Caco-2 (cell line): ENCODE results near the gene DPF1. TPM values are rescaled to one million over a fixed set of nuclear protein-coding genes. Genes with fewer than 3 reads are reported as not detected.

Source experiments
- BruUV-seq: library from RNA; stranded (reverse); fragments of 400-500 nt; replicated peaks from 2 replicates; lab custom pipeline; 2021; lab: Mats Ljungman, UMichigan
- CTCF ChIA-PET: fragments of 300-600 bp; sonication (Branson Sonifier 250); formaldehyde crosslinking; loops from one replicate; lab custom pipeline; 2022; ENCODE audit warnings: antibody characterized with exemption; lab: Charles Lee
- POLR2A ChIA-PET: fragments of 300-600 bp; sonication (Branson Sonifier 250); formaldehyde crosslinking; loops from one replicate; lab custom pipeline; 2022; ENCODE audit warnings: antibody characterized with exemption; lab: Charles Lee
- DNase-seq, 2 experiments: peaks; one replicate each; pipeline versions ENCODE4 v3.0.0 to v3.0.0-alpha.2; 2020 to 2022
- H3K27me3 ChIP-seq: replicated peaks from 2 replicates; pipeline ENCODE4 v1.6.0; 2011; ENCODE audit warnings: low read length; ENCODE audit not compliant: control insufficient read depth, insufficient read depth
- H3K36me3 ChIP-seq: 2 replicates; pipeline ENCODE4 v1.5.1; 2011; ENCODE audit warnings: low read length; ENCODE audit not compliant: control insufficient read depth, insufficient read depth
- H3K4me1 ChIP-seq: fragments of 250-450 bp; sonication (Bioruptor Pico); 2 replicates; pipeline ENCODE4 v1.5.1; 2020; ENCODE audit warnings: mild to moderate bottlenecking
- H3K4me3 ChIP-seq: 2 replicates; pipeline ENCODE4 v1.5.1; 2011; ENCODE audit warnings: low read depth, mild to moderate bottlenecking, control low read depth, low read length
- H3K9me3 ChIP-seq: fragments of 250-450 bp; sonication (Bioruptor Pico); 2 replicates; pipeline ENCODE4 v1.5.1; 2020; ENCODE audit warnings: mild to moderate bottlenecking, moderate library complexity
- H3K27ac Mint-ChIP-seq: one replicate; pipeline ENCODE4 v1.8.0; 2022; ENCODE audit warnings: mixed read lengths; ENCODE audit not compliant: unreplicated experiment
- H3K27me3 Mint-ChIP-seq: one replicate; pipeline ENCODE4 v1.8.0; 2022; ENCODE audit warnings: mixed read lengths; ENCODE audit not compliant: insufficient read depth, unreplicated experiment
- H3K36me3 Mint-ChIP-seq: one replicate; pipeline ENCODE4 v1.8.0; 2022; ENCODE audit warnings: mild to moderate bottlenecking, mixed read lengths; ENCODE audit not compliant: insufficient read depth, unreplicated experiment
- H3K4me1 Mint-ChIP-seq: one replicate; pipeline ENCODE4 v1.8.0; 2022; ENCODE audit warnings: low read depth, mixed read lengths; ENCODE audit not compliant: unreplicated experiment
- H3K4me3 Mint-ChIP-seq: one replicate; pipeline ENCODE4 v1.8.0; 2022; ENCODE audit warnings: mild to moderate bottlenecking, moderate library complexity, mixed read lengths; ENCODE audit not compliant: unreplicated experiment
- H3K9me3 Mint-ChIP-seq: one replicate; pipeline ENCODE4 v1.8.0; 2022; ENCODE audit warnings: mixed read lengths; ENCODE audit not compliant: unreplicated experiment
- CTCF ChIP-seq, 2 experiments: fragments of 200-600 bp in 1 of 2; IDR thresholded peaks; 1 replicate in 1 of 2; 2 replicates in 1 of 2; pipeline versions ENCODE4 v1.5.1 to v1.8.0; 2011 to 2022; ENCODE audit warnings: antibody characterized with exemption in 1 of 2, control low read depth in 1 of 2, inconsistent platforms in 1 of 2, low read depth in 1 of 2, low read length in 1 of 2, mild to moderate bottlenecking in 1 of 2, moderate library complexity in 1 of 2; ENCODE audit not compliant: insufficient read depth in 1 of 2, severe bottlenecking in 1 of 2, unreplicated experiment in 1 of 2
- intact Hi-C: fragments of 100-400 bp; cut with micrococcal nuclease; formaldehyde crosslinking; loops from one replicate; pipeline ENCODE4 v1.10.0; 2022; ENCODE audit not compliant: unreplicated experiment
- total RNA-seq: library from RNA; stranded (reverse); gene quantifications from 2 replicates; pipeline ENCODE4 v1.2.3, GENCODE V29; 2022

The DPF1 gene
- total RNA-seq, 1 experiment from 2014 or later = 5.0 TPM

GRCh38 chr19:38223119-38223523 is 901 bp downstream of the DPF1 start:
- ChIA-PET POLR2A (no interaction called here), CTCF (no interaction called here)
- no TSS peak for BruUV-seq
- Histone ChIP-seq H3K36me3 (no peaks in the 10 kb centered on the region), H3K4me3 (no peak overlapping the region), H3K4me1 (0 out of 2 replicates have a peak, but pooled peaks cover 4% of the 10 kb centered on the region), H3K9me3 (no peaks in the 10 kb centered on the region), H3K27me3 (no peaks in the 10 kb centered on the region)
- H3K4me3 Mint-ChIP-seq = peak overlapping the region; percentile 78
- H3K27me3 Mint-ChIP-seq = peaks cover 5% of the 10 kb centered on the region
- DNase-seq = no peak
- H3K9me3 Mint-ChIP-seq = no peaks in the 10 kb centered on the region
- no peak for TF ChIP-seq CTCF (IDR thresholded peaks at IDR 0.05; ENCODE audit: insufficient read depth in 1 of 2, low read depth in 1 of 2, low read length in 1 of 2, severe bottlenecking in 1 of 2, unreplicated experiment in 1 of 2)
- H3K4me1 Mint-ChIP-seq = peaks cover 8% of the 10 kb centered on the region
- H3K27ac Mint-ChIP-seq = no peak overlapping the region
- peaks cover 18% of the 10 kb centered on the region for H3K36me3 Mint-ChIP-seq
- intact Hi-C loops = loop anchor here (10.0 kb wide), 1 partner anchor 78 kb away; no protein-coding TSS in a partner anchor

DNA sequence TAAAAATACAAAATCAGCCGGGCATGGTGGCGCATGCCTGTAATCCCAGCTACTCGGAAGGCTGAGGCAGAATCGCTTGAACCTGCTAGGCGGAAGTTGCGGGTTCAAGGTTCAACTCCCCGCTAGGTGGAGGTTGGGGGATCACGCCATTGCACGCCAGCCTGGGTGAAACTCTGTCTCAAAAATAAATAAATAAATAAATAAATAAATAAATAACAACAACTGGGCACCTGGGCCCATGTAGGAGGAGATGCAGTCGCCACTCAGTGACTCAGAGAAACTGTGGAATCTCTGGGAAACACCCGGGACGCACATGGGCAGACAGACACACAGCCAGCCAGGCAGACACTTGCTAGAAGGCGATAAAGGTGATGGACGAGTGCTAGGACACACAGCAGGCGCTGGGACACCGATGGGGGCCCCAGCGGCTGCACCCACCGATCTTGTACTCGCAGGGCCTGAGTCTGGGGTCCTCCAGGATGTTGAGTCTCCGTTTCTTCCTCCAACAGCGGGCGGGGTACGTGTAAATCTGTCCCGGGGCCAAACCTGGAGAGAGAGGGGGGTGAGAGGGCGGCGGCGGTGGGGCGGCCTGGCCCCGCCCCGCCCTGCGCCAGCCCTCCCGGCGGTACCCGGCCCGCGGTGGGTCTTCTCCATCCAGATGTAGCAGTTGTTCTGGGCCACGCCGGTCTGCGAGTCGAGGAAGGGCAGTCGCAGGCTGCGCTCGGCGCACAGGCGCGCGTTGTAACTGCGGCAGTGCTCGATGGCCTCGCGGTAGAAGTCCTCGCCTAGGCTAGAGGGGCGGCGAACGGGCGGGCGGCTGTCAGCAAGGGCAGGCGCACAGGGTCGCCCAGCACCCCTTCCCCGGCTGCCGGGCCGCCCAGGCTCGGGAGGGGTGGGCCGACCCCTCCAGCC is 1.8 kb downstream of the DPF1 start:
- no peaks in the 10 kb centered on the region for H3K36me3 ChIP-seq
- peaks cover 8% of the 10 kb centered on the region for H3K4me1 Mint-ChIP-seq
- no peaks in the 10 kb centered on the region for H3K27me3 ChIP-seq
- H3K36me3 Mint-ChIP-seq = peaks cover 18% of the 10 kb centered on the region
- H3K27ac Mint-ChIP-seq = no peak overlapping the region
- peaks cover 2% of the 10 kb centered on the region for H3K27me3 Mint-ChIP-seq
- intact Hi-C loops = loop anchor here (10.0 kb wide), 1 partner anchor 77 kb away; no protein-coding TSS in a partner anchor
- no peaks in the 10 kb centered on the region for H3K9me3 Mint-ChIP-seq
- no peaks in the 10 kb centered on the region for H3K9me3 ChIP-seq
- ChIA-PET POLR2A (no interaction called here), CTCF (interaction anchor here (1.0 kb wide), 1 partner anchor 321 kb away, joined by 4 read pairs; no protein-coding TSS in a partner anchor)
- no peak overlapping the region for H3K4me3 Mint-ChIP-seq
- no TSS peak for BruUV-seq
- H3K4me1 ChIP-seq = 0 out of 2 replicates have a peak, but pooled peaks cover 4% of the 10 kb centered on the region
- no peak for TF ChIP-seq CTCF (IDR thresholded peaks at IDR 0.05; ENCODE audit: insufficient read depth in 1 of 2, low read depth in 1 of 2, low read length in 1 of 2, severe bottlenecking in 1 of 2, unreplicated experiment in 1 of 2)
- no peak for DNase-seq
- H3K4me3 ChIP-seq = no peak overlapping the region

DNA sequence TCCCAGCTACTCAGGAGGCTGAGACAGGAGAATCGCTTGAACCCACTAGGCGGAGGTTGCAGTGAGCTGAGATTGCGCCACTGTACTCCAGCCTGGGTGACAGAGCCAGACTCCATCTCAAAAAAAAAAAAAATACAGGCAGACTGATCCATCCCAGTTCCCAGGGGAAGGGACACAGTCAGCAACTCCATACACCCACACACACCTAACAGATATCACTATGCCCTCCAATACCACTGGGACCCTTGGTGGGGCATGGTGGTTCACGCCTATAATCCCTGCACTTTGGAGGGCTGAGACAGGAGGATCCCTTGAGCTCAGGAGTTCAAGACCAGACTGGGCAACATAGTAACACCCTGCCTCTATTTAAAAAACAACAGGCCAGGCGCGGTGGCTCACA is 2.6 kb downstream of the DPF1 start:
- intact Hi-C loops = loop anchor here (10.0 kb wide), 1 partner anchor 77 kb away; no protein-coding TSS in a partner anchor
- no peak for DNase-seq
- H3K36me3 Mint-ChIP-seq = peaks cover 18% of the 10 kb centered on the region
- no peaks in the 10 kb centered on the region for H3K36me3 ChIP-seq
- H3K27me3 ChIP-seq = no peaks in the 10 kb centered on the region
- 0 out of 2 replicates have a peak, but pooled peaks cover 4% of the 10 kb centered on the region for H3K4me1 ChIP-seq
- H3K4me1 Mint-ChIP-seq = peaks cover 8% of the 10 kb centered on the region
- H3K27ac Mint-ChIP-seq = no peak overlapping the region
- H3K9me3 ChIP-seq = no peaks in the 10 kb centered on the region
- no TSS peak for BruUV-seq
- no peaks in the 10 kb centered on the region for H3K9me3 Mint-ChIP-seq
- ChIA-PET CTCF (interaction anchor here (1.0 kb wide), 1 partner anchor 320 kb away, joined by 4 read pairs; no protein-coding TSS in a partner anchor), POLR2A (no interaction called here)
- no peak for TF ChIP-seq CTCF (IDR thresholded peaks at IDR 0.05; ENCODE audit: insufficient read depth in 1 of 2, low read depth in 1 of 2, low read length in 1 of 2, severe bottlenecking in 1 of 2, unreplicated experiment in 1 of 2)
- no peaks in the 10 kb centered on the region for H3K27me3 Mint-ChIP-seq
- no peak overlapping the region for H3K4me3 ChIP-seq
- H3K4me3 Mint-ChIP-seq = no peak overlapping the region
